Neuronal stem cell (in vitro differentiated cells): ENCODE measurements around the gene CABLES2.

Source experiments
- DNase-seq: peaks from one replicate; pipeline ENCODE4 v3.0.0-alpha.2; 2013; ENCODE audit warnings: low spot score
- H2AFZ ChIP-seq: one replicate; pipeline ENCODE4 v1.6.1; 2013; ENCODE audit warnings: mild to moderate bottlenecking, low read length, inconsistent platforms
- H2AK5ac ChIP-seq: 2 replicates; pipeline ENCODE4 v1.6.1; 2013; ENCODE audit warnings: low read depth, mild to moderate bottlenecking, inconsistent platforms, low read length, moderate library complexity, mixed read lengths
- H2BK120ac ChIP-seq: 2 replicates; pipeline ENCODE4 v1.6.1; 2013; ENCODE audit warnings: low read depth, mild to moderate bottlenecking, inconsistent platforms, low read length, moderate library complexity, mixed read lengths
- H2BK12ac ChIP-seq: one replicate; pipeline ENCODE4 v1.6.1; 2013; ENCODE audit warnings: low read length, inconsistent platforms
- H2BK15ac ChIP-seq: 2 replicates; pipeline ENCODE4 v1.6.1; 2013; ENCODE audit warnings: mild to moderate bottlenecking, low read length, inconsistent platforms, mixed read lengths
- H2BK5ac ChIP-seq: one replicate; pipeline ENCODE4 v1.6.1; 2013; ENCODE audit warnings: inconsistent platforms, mild to moderate bottlenecking, low read length, moderate library complexity
- H3K14ac ChIP-seq: one replicate; pipeline ENCODE4 v1.6.1; 2013; ENCODE audit warnings: low read length, inconsistent platforms
- H3K18ac ChIP-seq: 2 replicates; pipeline ENCODE4 v1.6.1; 2013; ENCODE audit warnings: low read length, inconsistent platforms
- H3K23ac ChIP-seq: 2 replicates; pipeline ENCODE4 v1.6.1; 2013; ENCODE audit warnings: low read depth, mild to moderate bottlenecking, mixed read lengths, low read length, inconsistent platforms; ENCODE audit not compliant: poor library complexity
- H3K27ac ChIP-seq: replicated peaks from 3 replicates; pipeline ENCODE4 v1.5.1; 2013; ENCODE audit warnings: low read length, inconsistent platforms
- H3K27me3 ChIP-seq, 3 experiments: 2 replicates each; pipeline ENCODE4 v1.6.1; 2013; ENCODE audit warnings: low read length in 3 of 3, mild to moderate bottlenecking in 2 of 3, inconsistent platforms in 1 of 3, low read depth in 1 of 3, mixed read lengths in 1 of 3, moderate library complexity in 1 of 3; ENCODE audit not compliant: control insufficient read depth in 3 of 3, insufficient read depth in 3 of 3
- H3K36me3 ChIP-seq, 2 donors: replicated peaks in 1 of 2; 2 replicates each; pipeline ENCODE4 v1.6.1; 2013; ENCODE audit warnings: low read length in 2 of 2; ENCODE audit not compliant: control insufficient read depth in 2 of 2, insufficient read depth in 2 of 2
- H3K4ac ChIP-seq: 2 replicates; pipeline ENCODE4 v1.6.1; 2013; ENCODE audit warnings: inconsistent platforms, mild to moderate bottlenecking, low read length, moderate library complexity
- H3K4me1 ChIP-seq, 2 donors: 1 replicate in 1 of 2; 2 replicates in 1 of 2; pipeline ENCODE4 v1.6.1; 2013; ENCODE audit warnings: low read length in 2 of 2, low read depth in 1 of 2; ENCODE audit not compliant: control insufficient read depth in 2 of 2, insufficient read depth in 1 of 2
- H3K4me2 ChIP-seq: one replicate; pipeline ENCODE4 v1.6.1; 2013; ENCODE audit warnings: mild to moderate bottlenecking, low read length, inconsistent platforms; ENCODE audit not compliant: insufficient read depth, poor library complexity, severe bottlenecking
- H3K4me3 ChIP-seq, 2 donors: 2 replicates each; pipeline ENCODE4 v1.5.1; 2013; ENCODE audit warnings: low read length in 2 of 2, mild to moderate bottlenecking in 2 of 2, inconsistent platforms in 1 of 2, moderate library complexity in 1 of 2
- H3K79me1 ChIP-seq: one replicate; pipeline ENCODE4 v1.6.1; 2013; ENCODE audit warnings: low read depth, mild to moderate bottlenecking, inconsistent platforms, low read length, moderate library complexity
- H3K9ac ChIP-seq: one replicate; pipeline ENCODE4 v1.6.1; 2013; ENCODE audit warnings: mild to moderate bottlenecking, low read depth, low read length, inconsistent platforms; ENCODE audit not compliant: poor library complexity
- H3K9me3 ChIP-seq, 2 donors: replicated peaks in 1 of 2; 2 replicates each; pipeline versions ENCODE3 to v1.6.1; 2013; ENCODE audit warnings: low read length in 2 of 2, mild to moderate bottlenecking in 2 of 2, inconsistent platforms in 1 of 2, low read depth in 1 of 2, mixed read lengths in 1 of 2, moderate library complexity in 1 of 2; ENCODE audit not compliant: control insufficient read depth in 2 of 2, insufficient read depth in 1 of 2
- H4K8ac ChIP-seq: one replicate; pipeline ENCODE4 v1.6.1; 2013; ENCODE audit warnings: low read depth, mild to moderate bottlenecking, inconsistent platforms, low read length, moderate library complexity
- H4K91ac ChIP-seq: one replicate; pipeline ENCODE4 v1.6.1; 2013; ENCODE audit warnings: low read length, low read depth, mild to moderate bottlenecking, inconsistent platforms; ENCODE audit not compliant: poor library complexity
- WGBS, 2 donors: extraction: QIAGEN DNeasy Blood & Tissue Kit; methylation state at CpG; one replicate each; pipeline ENCODE4 v1.1.7; 2013; ENCODE audit warnings: missing lambda C conversion rate in 2 of 2, mixed read lengths in 1 of 2; ENCODE audit not compliant: insufficient read length in 2 of 2, insufficient replicate concordance in 1 of 2; ENCODE audit errors: extremely low coverage in 2 of 2; 5-methylcytosine and 5-hydroxymethylcytosine counted together

The CABLES2 gene

GRCh38 chr20:62344092-62344491, 63.0 kb downstream of the CABLES2 start:
- Histone ChIP-seq H3K27me3 (no peaks in the 10 kb centered on the region), H3K18ac (no peak overlapping the region), H3K4me1 (no peaks in the 10 kb centered on the region), H3K23ac (no peak overlapping the region), H3K4me2 (no peak overlapping the region), H4K8ac (no peak overlapping the region), H3K79me1 (peaks cover 1% of the 10 kb centered on the region), H3K9ac (no peak overlapping the region), H3K9me3 (no peaks in the 10 kb centered on the region), H3K27ac (no peak overlapping the region), H2BK120ac (no peak overlapping the region), H2BK12ac (no peak overlapping the region), H2BK5ac (no peak overlapping the region), H2AK5ac (no peak overlapping the region), H3K4ac (no peak overlapping the region), H2BK15ac (no peak overlapping the region), H2AFZ (no peak overlapping the region), H3K36me3 (peaks cover 25 to 52% of the 10 kb centered on the region in 2 donors), H4K91ac (no peak overlapping the region), H3K14ac (no peak overlapping the region), H3K4me3 (no peak overlapping the region)
- DNase-seq, result no peak
- no CpG with 5 or more reads among the region's 5 CpGs for WGBS, 2 donors

GRCh38 chr20:62342910-62343309, 64.2 kb downstream of the CABLES2 start:
- no peaks in the 10 kb centered on the region for H3K9me3 ChIP-seq
- H3K4me1 ChIP-seq, result no peaks in the 10 kb centered on the region
- DNase-seq, result no peak
- peaks cover 30 to 50% of the 10 kb centered on the region in 2 donors for H3K36me3 ChIP-seq
- H2BK12ac ChIP-seq, result no peak overlapping the region
- no peak overlapping the region for H3K14ac ChIP-seq
- no peak overlapping the region for H2AFZ ChIP-seq
- no peak overlapping the region for H4K91ac ChIP-seq
- no peak overlapping the region for H4K8ac ChIP-seq
- H3K4me2 ChIP-seq, result no peak overlapping the region
- H3K27ac ChIP-seq, result no peak overlapping the region
- H3K4me3 ChIP-seq, result no peak overlapping the region
- H2BK5ac ChIP-seq, result no peak overlapping the region
- no peak overlapping the region for H3K4ac ChIP-seq
- no peak overlapping the region for H3K23ac ChIP-seq
- H3K18ac ChIP-seq, result no peak overlapping the region
- no peak overlapping the region for H2AK5ac ChIP-seq
- H3K9ac ChIP-seq, result no peak overlapping the region
- peaks cover 1% of the 10 kb centered on the region for H3K79me1 ChIP-seq
- no peak overlapping the region for H2BK15ac ChIP-seq
- no peak overlapping the region for H2BK120ac ChIP-seq
- H3K27me3 ChIP-seq, result no peaks in the 10 kb centered on the region
- WGBS, 2 donors, result no CpG with 5 or more reads among the region's 10 CpGs

- Histone ChIP-seq H3K4ac (no peak overlapping the region), H4K91ac (no peak overlapping the region), H3K36me3 (peaks cover 34 to 39% of the 10 kb centered on the region in 2 donors), H2BK120ac (no peak overlapping the region), H3K9me3 (peaks cover 0 to 5% of the 10 kb centered on the region in 2 donors), H2BK12ac (no peak overlapping the region), H3K79me1 (peaks cover 8% of the 10 kb centered on the region), H3K4me2 (no peak overlapping the region), H3K9ac (peak overlapping the region; percentile 30), H4K8ac (no peak overlapping the region), H2AFZ (no peak overlapping the region), H2BK15ac (no peak overlapping the region), H3K27ac (no peak overlapping the region), H3K23ac (peak overlapping the region; percentile 25), H3K4me1 (peaks cover 0 to 3% of the 10 kb centered on the region in 2 donors), H2AK5ac (no peak overlapping the region), H2BK5ac (no peak overlapping the region), H3K27me3 (peaks cover 0 to 2% (median 0%) of the 10 kb centered on the region in 3 experiments), H3K14ac (no peak overlapping the region), H3K18ac (no peak overlapping the region), H3K4me3 (no peak overlapping the region)
- no peak for DNase-seq
- WGBS, 2 donors, result no CpG with 5 or more reads among the region's 14 CpGs
Measured at GRCh38 chr20:62339647-62340062, 67.4 kb downstream of the CABLES2 start.
